GM18511 (cell line): ENCODE measurements around the gene DHRS3.

Experiments used
- ATAC-seq: cut with Tn5 transposase; IDR thresholded peaks from one replicate; pipeline ENCODE4 v1.9.1; 2021; ENCODE audit warnings: mild to moderate bottlenecking, moderate library complexity; ENCODE audit not compliant: unreplicated experiment

DHRS3 gene

GRCh38 chr1:12640237-12640957, 22.4 kb upstream of the DHRS3 start:
- ATAC-seq: no peak

GRCh38 chr1:12637693-12638092, 19.7 kb upstream of the DHRS3 start:
- no peak for ATAC-seq

GRCh38 chr1:12636098-12636950, 18.3 kb upstream of the DHRS3 start:
- no peak for ATAC-seq

- no peak for ATAC-seq
These were observed 16.7 kb upstream of the DHRS3 start for GRCh38 chr1:12634696-12635202.

- ATAC-seq: no peak
These were observed 16.1 kb upstream of the DHRS3 start for GRCh38 chr1:12634156-12634555.

GRCh38 chr1:12631571-12631970, 13.6 kb upstream of the DHRS3 start:
- no peak for ATAC-seq

GRCh38 chr1:12630946-12631530, 13.0 kb upstream of the DHRS3 start:
- ATAC-seq: no peak

- ATAC-seq: no peak
These were observed 12.2 kb upstream of the DHRS3 start for GRCh38 chr1:12629985-12630760.

- no peak for ATAC-seq
These were observed 11.5 kb upstream of the DHRS3 start for GRCh38 chr1:12629511-12629956.

GRCh38 chr1:12627296-12627695, 9.3 kb upstream of the DHRS3 start:
- no peak for ATAC-seq

GRCh38 chr1:12626888-12627287, 8.9 kb upstream of the DHRS3 start:
- no peak for ATAC-seq

- no peak for ATAC-seq
These were observed 7.3 kb upstream of the DHRS3 start for GRCh38 chr1:12625276-12625675.

GRCh38 chr1:12622506-12622905, 4.5 kb upstream of the DHRS3 start:
- no peak for ATAC-seq

GRCh38 chr1:12621346-12622335, 3.6 kb upstream of the DHRS3 start:
- ATAC-seq: no peak

- no peak for ATAC-seq
These were observed 2.9 kb upstream of the DHRS3 start for GRCh38 chr1:12620931-12621330.

GRCh38 chr1:12620488-12620865, 2.5 kb upstream of the DHRS3 start:
- ATAC-seq: no peak

GRCh38 chr1:12619792-12620487, 1.9 kb upstream of the DHRS3 start:
- ATAC-seq: peak; percentile 56

GRCh38 chr1:12618965-12619791, 1.2 kb upstream of the DHRS3 start:
- peak; percentile 10 for ATAC-seq
